ENCODE results near the gene FOXE3. TPM values are rescaled to one million over a fixed set of nuclear protein-coding genes. Genes with fewer than 3 reads are reported as not detected.

The FOXE3 gene
- total RNA-seq, 1 experiment from 2014 or later = 0.15 TPM

DNA sequence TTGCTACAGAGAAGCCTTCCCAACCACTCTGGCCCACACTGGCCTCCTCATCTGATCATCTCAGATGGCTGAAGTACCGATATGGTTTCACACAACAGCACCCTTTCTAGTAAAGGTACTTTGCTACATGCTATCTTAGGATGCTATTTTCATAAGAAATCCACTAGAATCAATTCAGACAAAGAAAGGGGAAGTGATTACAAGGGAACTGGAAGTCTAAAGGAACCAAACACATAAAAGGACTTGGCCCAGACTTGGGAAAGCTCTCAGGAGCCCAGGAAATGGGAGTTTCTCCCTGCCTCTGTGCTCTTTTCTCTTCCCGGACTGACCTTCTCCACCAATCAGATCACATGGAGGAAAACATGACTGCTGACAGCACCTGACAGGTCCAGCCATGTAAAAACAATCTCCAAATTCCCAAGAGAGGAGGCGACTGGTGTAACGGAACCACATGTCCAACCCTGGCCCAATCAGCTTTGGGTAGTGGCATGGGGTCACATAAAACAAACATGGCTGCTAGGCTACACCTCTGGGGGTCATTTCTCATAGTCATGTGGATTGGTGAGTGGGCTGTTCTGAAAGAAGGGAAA is 12.7 kb upstream of the FOXE3 start:
- no peaks in the 10 kb centered on the region for H4K20me1 ChIP-seq (ENCODE audit: control insufficient read depth, insufficient read depth, insufficient read length)
- no peak overlapping the region for H3K23ac ChIP-seq (ENCODE audit: insufficient read length, low read depth, low read length)
- no peaks in the 10 kb centered on the region for H3K36me3 Mint-ChIP-seq (ENCODE audit: insufficient read depth in 1 of 3, low read depth in 3 of 3)
- no peak overlapping the region for H4K91ac ChIP-seq (ENCODE audit: insufficient read length, low read depth, low read length)
- no peak overlapping the region for H3K9ac ChIP-seq (ENCODE audit: extremely low read depth, insufficient read length, low read length)
- H3K9me3 Mint-ChIP-seq = no peaks in the 10 kb centered on the region
- H3K14ac ChIP-seq (ENCODE audit: insufficient read depth, low read length) = no peak overlapping the region
- no peaks in the 10 kb centered on the region for H3K9me3 ChIP-seq (ENCODE audit: control insufficient read depth, low read depth, low read length)
- no peak overlapping the region for H3T11ph ChIP-seq (ENCODE audit: low read length)
- H2BK5ac ChIP-seq (ENCODE audit: insufficient read length, low read length) = no peak overlapping the region
- H3K56ac ChIP-seq (ENCODE audit: insufficient read length, low read depth, low read length) = no peak overlapping the region
- H2AFZ ChIP-seq (ENCODE audit: low read length) = no peak overlapping the region
- H3K27me3 Mint-ChIP-seq (ENCODE audit: low read depth) = peaks cover 77% of the 10 kb centered on the region
- H2BK15ac ChIP-seq (ENCODE audit: low read depth, low read length) = no peak overlapping the region
- no peaks in the 10 kb centered on the region for H3K23me2 ChIP-seq (ENCODE audit: insufficient read length, low read depth, low read length, poor library complexity, severe bottlenecking)
- DNase-seq = no peak
- no peak overlapping the region for H3K4me2 ChIP-seq (ENCODE audit: insufficient read depth, insufficient read length, low read length)
- H3K79me1 ChIP-seq (ENCODE audit: insufficient read depth, low read depth, low read length, poor library complexity, severe bottlenecking) = no peaks in the 10 kb centered on the region
- H3K4me1 Mint-ChIP-seq = 0 out of 4 replicates have a peak, but pooled peaks cover 0 to 5% of the 10 kb centered on the region in 2 experiments
- H2BK12ac ChIP-seq (ENCODE audit: insufficient read length, low read depth, low read length) = no peak overlapping the region
- no CpG with 5 or more reads among the region's 4 CpGs for WGBS (ENCODE audit: extremely low coverage, insufficient read length, low lambda C conversion rate)
- no peaks in the 10 kb centered on the region for H3K79me2 ChIP-seq (ENCODE audit: insufficient read depth, low read length)
- no peak overlapping the region for H2AK5ac ChIP-seq (ENCODE audit: insufficient read length, low read length)
- no peak overlapping the region for H3K27ac Mint-ChIP-seq
- no peak for TF ChIP-seq CTCF (conservative IDR thresholded peaks at IDR 0.05)
- peaks cover 3% of the 10 kb centered on the region; the same call in 1 of the 2 replicates for H3K4me1 ChIP-seq (ENCODE audit: insufficient read depth, low read length)
- H3K4ac ChIP-seq (ENCODE audit: low read depth, low read length) = no peak overlapping the region
- no peak overlapping the region for H2BK120ac ChIP-seq (ENCODE audit: low read depth, low read length, poor library complexity, severe bottlenecking)
- H3K27me3 ChIP-seq (ENCODE audit: insufficient read depth, low read length) = no peaks in the 10 kb centered on the region
- H3K18ac ChIP-seq (ENCODE audit: insufficient read length, low read depth, low read length) = no peak overlapping the region
- no peak overlapping the region for H4K5ac ChIP-seq (ENCODE audit: insufficient read length, low read depth, low read length)
- H4K8ac ChIP-seq (replicated peaks; ENCODE audit: insufficient read length, low read depth, low read length) = no peak overlapping the region
- no peak overlapping the region for H3K27ac ChIP-seq (ENCODE audit: insufficient read length, low read depth, low read length)
- H3K4me3 Mint-ChIP-seq = no peak overlapping the region
- H2BK20ac ChIP-seq (ENCODE audit: low read depth, low read length, poor library complexity, severe bottlenecking) = no peak overlapping the region
